GM11168 (cell line): ENCODE data around the gene SULT4A1.
"Not testable (repeated sequence)": the region's sequence is repeated elsewhere in the genome, so short reads cannot be mapped to it uniquely, and the experiment has no call there.

ENCODE experiments used
- in situ Hi-C: fragments of 300-500 bp; cut with MboI; formaldehyde crosslinking; loops from one replicate; pipeline ENCODE4 v1.12.0; 2022; ENCODE audit warnings: low sequenced_read_pairs; ENCODE audit not compliant: unreplicated experiment

The SULT4A1 gene

GRCh38 chr22:43887391-43887790 is 25.1 kb upstream of the SULT4A1 start:
- in situ Hi-C loops = no loop called here

DNA sequence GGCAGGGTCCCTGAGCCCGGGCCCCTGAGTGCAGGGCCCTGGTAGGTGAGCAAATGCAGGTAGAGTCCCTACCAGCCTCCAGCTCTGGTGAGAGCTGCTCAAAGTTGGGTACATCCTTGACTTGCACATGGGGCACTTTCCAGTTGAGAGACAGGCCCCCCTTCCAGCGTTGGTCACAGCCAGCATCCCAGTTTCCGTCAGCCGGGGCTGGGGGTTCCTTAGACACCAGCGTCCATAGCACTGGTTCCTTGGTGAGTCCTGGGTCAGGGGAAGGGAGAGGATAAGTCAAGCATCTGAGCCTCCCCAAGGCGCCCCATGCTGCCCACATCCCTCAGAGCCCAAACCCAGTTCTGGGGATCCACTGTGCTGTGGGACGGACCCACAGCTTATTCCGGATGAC is 23.9 kb upstream of the SULT4A1 start:
- in situ Hi-C loops = no loop called here

GRCh38 chr22:43885786-43886185 is 23.5 kb upstream of the SULT4A1 start:
- in situ Hi-C loops = no loop called here

DNA sequence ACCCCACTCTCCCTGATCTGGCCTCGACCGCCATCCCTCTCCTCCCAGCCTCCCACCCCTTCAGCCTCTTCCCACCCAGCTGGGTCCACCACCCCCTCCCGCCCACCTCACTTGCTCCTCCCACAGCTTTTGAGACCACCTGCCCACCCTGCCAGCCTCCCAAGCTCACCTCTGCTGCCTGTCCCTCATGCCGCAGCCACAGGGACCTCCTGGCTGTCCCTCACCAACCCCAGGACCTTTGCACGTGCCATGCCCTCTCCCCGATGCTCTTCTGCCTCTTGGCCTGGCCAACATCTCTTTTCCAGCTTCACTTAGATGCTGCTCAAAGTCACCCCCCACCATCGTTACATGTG is 23.0 kb upstream of the SULT4A1 start:
- in situ Hi-C loops = no loop called here

DNA sequence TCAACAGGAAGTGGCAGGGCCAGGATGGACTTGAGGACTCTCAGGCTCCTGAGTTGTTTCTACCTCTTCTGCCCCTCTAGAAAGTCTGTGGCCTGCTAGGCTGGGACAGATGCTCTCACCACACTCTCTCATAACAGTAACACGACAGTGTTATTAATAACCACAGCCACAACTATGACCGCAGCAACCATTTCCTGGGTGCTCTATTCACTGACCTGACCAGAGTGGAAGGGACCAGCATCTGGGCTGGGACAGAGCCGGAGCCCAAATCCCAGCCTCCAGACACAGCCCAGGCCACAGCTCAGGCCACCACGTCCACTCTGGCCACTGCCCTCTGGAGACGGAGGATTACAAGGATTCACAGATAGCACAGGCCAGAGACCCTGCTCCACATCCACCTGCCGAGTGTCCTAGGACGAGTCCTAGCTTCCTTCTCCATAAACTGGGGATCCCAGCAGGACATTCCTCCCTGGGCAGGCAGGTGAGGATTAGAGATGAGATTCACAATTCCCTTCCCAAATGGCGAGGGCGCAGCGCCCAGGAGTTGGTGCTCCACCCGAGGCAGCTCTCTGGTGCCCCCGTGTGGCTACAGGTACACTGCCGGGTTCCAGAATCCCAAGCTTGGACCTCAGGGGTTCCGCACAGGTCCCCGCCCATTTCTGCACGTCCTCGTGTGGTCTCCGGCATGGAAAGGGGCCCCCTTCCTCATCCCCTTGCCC is 22.4 kb upstream of the SULT4A1 start:
- in situ Hi-C loops = no loop called here

GRCh38 chr22:43883719-43884415 is 21.6 kb upstream of the SULT4A1 start:
- in situ Hi-C loops = no loop called here

GRCh38 chr22:43883012-43883661 is 20.8 kb upstream of the SULT4A1 start:
- in situ Hi-C loops = no loop called here

DNA sequence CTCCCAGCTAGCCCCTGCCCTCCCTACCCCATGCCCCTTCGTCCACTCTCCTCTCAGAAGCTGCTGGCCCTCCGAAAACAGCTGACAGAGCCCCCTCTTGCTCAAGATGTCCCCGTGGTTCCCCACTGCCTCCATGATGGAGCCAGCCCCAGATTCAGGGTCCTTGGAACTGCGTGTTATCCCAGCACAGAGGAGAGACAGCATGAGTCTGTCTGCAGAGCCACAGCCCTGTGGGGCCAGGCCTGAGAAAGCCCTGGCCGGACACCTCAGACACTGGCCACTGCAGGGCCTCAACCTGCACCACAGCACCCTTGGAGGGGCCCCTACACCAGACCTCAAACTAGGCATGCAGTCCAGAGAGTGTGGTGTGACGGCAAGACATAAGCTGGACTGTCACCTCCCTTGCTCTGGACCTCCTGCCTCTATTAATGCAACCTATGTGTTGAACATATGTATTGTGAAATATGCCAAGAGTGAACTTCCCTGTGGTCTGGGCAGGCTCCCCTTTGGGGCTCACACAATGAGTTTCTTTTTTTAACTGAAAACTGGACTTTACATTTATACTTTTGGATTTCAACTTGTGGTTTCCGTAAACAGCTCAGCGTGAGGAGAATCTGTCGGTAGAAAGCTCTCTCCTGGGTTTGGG is 19.9 kb upstream of the SULT4A1 start:
- in situ Hi-C loops = no loop called here

GRCh38 chr22:43881091-43882061 is 19.1 kb upstream of the SULT4A1 start:
- in situ Hi-C loops = no loop called here

GRCh38 chr22:43880541-43880991 is 18.3 kb upstream of the SULT4A1 start:
- in situ Hi-C loops = no loop called here

DNA sequence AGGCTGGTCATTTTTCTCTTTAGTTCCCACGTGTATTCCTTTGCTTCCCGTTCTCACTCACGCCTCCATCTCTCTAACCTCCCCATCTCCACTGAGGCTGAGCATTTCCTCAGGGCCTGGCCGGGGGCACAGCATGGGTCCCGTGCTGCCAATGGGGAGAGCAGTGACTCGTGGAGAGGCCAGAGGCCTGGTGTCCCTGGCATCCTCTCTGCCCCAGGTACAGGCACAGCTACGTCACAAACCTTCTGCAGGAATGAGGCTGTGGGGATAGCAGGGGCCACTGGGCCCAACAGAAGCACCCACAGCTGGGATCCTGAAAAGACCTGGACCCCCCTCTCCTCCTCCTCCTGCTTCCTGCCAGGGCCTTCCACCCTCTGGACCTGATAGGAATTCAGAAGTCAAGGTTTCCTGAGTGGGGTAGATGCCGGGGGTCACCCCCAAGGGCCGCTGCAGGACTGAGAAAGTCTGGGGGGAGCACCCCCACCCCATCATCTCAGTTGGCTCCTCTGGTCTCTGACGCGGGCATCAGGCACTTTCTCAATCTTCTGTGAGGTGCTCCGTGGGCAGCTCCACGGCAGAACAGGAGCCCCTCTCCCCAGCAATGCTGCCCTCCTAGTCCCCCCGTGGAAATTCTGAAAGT is 17.7 kb upstream of the SULT4A1 start:
- in situ Hi-C loops = no loop called here

GRCh38 chr22:43878831-43879550 is 16.7 kb upstream of the SULT4A1 start:
- in situ Hi-C loops = no loop called here

- in situ Hi-C loops = no loop called here
Measured at GRCh38 chr22:43878079-43878795, 15.9 kb upstream of the SULT4A1 start.

DNA sequence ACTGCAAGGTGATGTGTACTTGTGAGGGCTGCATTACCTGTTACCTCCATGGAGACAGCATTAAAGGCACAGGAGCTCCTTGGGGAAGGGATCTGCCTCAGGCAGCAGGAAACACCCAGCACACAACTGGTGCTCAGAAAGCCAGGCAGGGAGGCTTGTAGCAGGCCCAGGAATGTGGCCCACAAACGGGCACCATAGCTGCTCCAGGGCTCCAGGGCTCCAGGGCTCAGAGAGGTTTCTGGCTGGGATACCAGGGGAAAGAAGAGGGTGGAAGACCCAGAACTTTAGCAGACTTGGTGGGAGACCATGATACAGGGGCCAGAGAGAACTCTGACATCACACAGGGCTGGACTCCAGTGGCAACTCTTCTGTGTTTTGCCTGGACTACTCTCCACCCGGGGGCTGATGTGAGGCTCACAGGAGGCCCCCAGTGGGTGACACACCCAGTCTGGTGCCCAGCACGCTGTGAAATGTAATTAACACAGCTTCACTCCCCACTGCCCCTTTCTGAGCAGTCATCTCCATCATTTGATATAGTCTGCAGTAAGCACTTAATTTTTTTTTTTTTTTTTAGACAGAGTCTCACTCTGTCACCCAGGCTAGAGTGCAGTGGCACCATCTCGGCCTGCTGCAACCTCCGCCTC is 14.7 kb upstream of the SULT4A1 start:
- in situ Hi-C loops = no loop called here

- in situ Hi-C loops = no loop called here
Measured at GRCh38 chr22:43869799-43870198, 7.5 kb upstream of the SULT4A1 start.

GRCh38 chr22:43869001-43869400 is 6.7 kb upstream of the SULT4A1 start:
- in situ Hi-C loops = not testable (repeated sequence)

GRCh38 chr22:43867839-43868635 is 5.7 kb upstream of the SULT4A1 start:
- in situ Hi-C loops = no loop called here
